ENCODE data around the gene ELAVL2.

ELAVL2 gene

GRCh38 chr9:23682891-23683431 lies 143.1 kb downstream of the ELAVL2 start:
- no peak for TF ChIP-seq CTCF (IDR thresholded peaks at IDR 0.05; ENCODE audit: control extremely low read depth, extremely low read depth, low read depth, missing control alignments)
- CTCF ChIA-PET = no interaction called here
- POLR2A ChIA-PET = no interaction called here
- no peak for DNase-seq (ENCODE audit: extremely low spot score)

- CTCF ChIA-PET = no interaction called here
Measured at GRCh38 chr9:23682352-23682751, 143.7 kb downstream of the ELAVL2 start.

GRCh38 chr9:23677446-23677845 lies 148.6 kb downstream of the ELAVL2 start:
- POLR2A ChIA-PET = no interaction called here
- CTCF ChIA-PET = no interaction called here
- TF ChIP-seq CTCF (IDR thresholded peaks at IDR 0.05; ENCODE audit: control extremely low read depth, extremely low read depth, low read depth, missing control alignments) = no peak
- DNase-seq (ENCODE audit: extremely low spot score) = no peak

More at GRCh38 chr9:23682352-23682751, 143.7 kb downstream of the ELAVL2 start:
- no peak for TF ChIP-seq CTCF (IDR thresholded peaks at IDR 0.05; ENCODE audit: control extremely low read depth, extremely low read depth, low read depth, missing control alignments)
- POLR2A ChIA-PET = no interaction called here
- DNase-seq (ENCODE audit: extremely low spot score) = no peak

GRCh38 chr9:23674016-23674585 lies 151.9 kb downstream of the ELAVL2 start:
- ChIA-PET CTCF (interaction anchor here (1.0 kb wide), 1 partner anchor 16 kb away, joined by 3 read pairs; no protein-coding TSS in a partner anchor), POLR2A (no interaction called here)
- no peak for TF ChIP-seq CTCF (IDR thresholded peaks at IDR 0.05; ENCODE audit: control extremely low read depth, extremely low read depth, low read depth, missing control alignments)
- no peak for DNase-seq (ENCODE audit: extremely low spot score)

- POLR2A ChIA-PET = no interaction called here
- no peak for TF ChIP-seq CTCF (IDR thresholded peaks at IDR 0.05; ENCODE audit: control extremely low read depth, extremely low read depth, low read depth, missing control alignments)
- no peak for DNase-seq (ENCODE audit: extremely low spot score)
- CTCF ChIA-PET = interaction anchor here (0.8 to 1.3 kb wide), 2 partner anchors 8 to 84 kb away, joined by 4 read pairs; no protein-coding TSS in a partner anchor
Measured at GRCh38 chr9:23672151-23672550, 153.9 kb downstream of the ELAVL2 start.

- no peak for TF ChIP-seq CTCF (IDR thresholded peaks at IDR 0.05; ENCODE audit: control extremely low read depth, extremely low read depth, low read depth, missing control alignments)
- ChIA-PET CTCF (interaction anchor here (1.2 kb wide), 1 partner anchor 31 kb away, joined by 3 read pairs; no protein-coding TSS in a partner anchor), POLR2A (no interaction called here)
- no peak for DNase-seq (ENCODE audit: extremely low spot score)
Measured at GRCh38 chr9:23669776-23670175, 156.3 kb downstream of the ELAVL2 start.
